WTC11 (cell line): ENCODE data around the gene ZNF747. TPM values are rescaled to one million over a fixed set of nuclear protein-coding genes. Genes with fewer than 3 reads are reported as not detected.

Source experiments
- CREM ChIP-seq: sonication (generic); formaldehyde crosslinking; IDR thresholded peaks from 2 replicates; pipeline ENCODE4 v1.8.1; 2022; ENCODE audit warnings: mild to moderate bottlenecking, missing genetic modification reagents, moderate library complexity
- ERG ChIP-seq: fragments of 250-450 bp; sonication (Bioruptor Pico); IDR thresholded peaks from 2 replicates; pipeline ENCODE4 v1.8.0; 2021; ENCODE audit warnings: mild to moderate bottlenecking
- ESRRA ChIP-seq: sonication (generic); formaldehyde crosslinking; IDR thresholded peaks from 2 replicates; pipeline ENCODE4 v1.8.1; 2022; ENCODE audit warnings: mild to moderate bottlenecking, missing genetic modification reagents, borderline replicate concordance
- FOXP1 ChIP-seq: sonication (generic); formaldehyde crosslinking; IDR thresholded peaks from 2 replicates; pipeline ENCODE4 v1.8.0; 2022; ENCODE audit warnings: missing genetic modification reagents, mild to moderate bottlenecking, moderate library complexity, borderline replicate concordance
- HMGXB4 ChIP-seq: sonication (generic); formaldehyde crosslinking; IDR thresholded peaks from 2 replicates; pipeline ENCODE4 v1.8.1; 2023; ENCODE audit warnings: mild to moderate bottlenecking, moderate library complexity, missing genetic modification reagents
- IRF2 ChIP-seq: sonication (generic); formaldehyde crosslinking; IDR thresholded peaks from 2 replicates; pipeline ENCODE4 v1.8.0; 2022; ENCODE audit warnings: low read depth, missing genetic modification reagents, borderline replicate concordance
- JAZF1 ChIP-seq: fragments of 250-450 bp; sonication (Bioruptor Pico); IDR thresholded peaks from 2 replicates; pipeline ENCODE4 v1.9.0; 2021; ENCODE audit warnings: moderate library complexity, mild to moderate bottlenecking, inconsistent platforms
- MXD4 ChIP-seq: fragments of 250-450 bp; sonication (Bioruptor Pico); IDR thresholded peaks from 2 replicates; pipeline ENCODE4 v1.8.0; 2021; ENCODE audit warnings: mild to moderate bottlenecking, moderate library complexity, borderline replicate concordance
- NFATC4 ChIP-seq: fragments of 250-450 bp; sonication (Bioruptor Pico); IDR thresholded peaks from 2 replicates; pipeline ENCODE4 v1.9.0; 2021; ENCODE audit warnings: mild to moderate bottlenecking
- NFE2L1 ChIP-seq: sonication (generic); formaldehyde crosslinking; IDR thresholded peaks from 2 replicates; pipeline ENCODE4 v1.8.1; 2023; ENCODE audit warnings: missing genetic modification reagents
- NFYB ChIP-seq: sonication (generic); formaldehyde crosslinking; conservative IDR thresholded peaks from 2 replicates; pipeline ENCODE4 v1.8.0; 2022; ENCODE audit warnings: low read depth, missing genetic modification reagents
- NR2C2 ChIP-seq: sonication (generic); formaldehyde crosslinking; IDR thresholded peaks from 2 replicates; pipeline ENCODE4 v1.8.0; 2022; ENCODE audit warnings: mild to moderate bottlenecking, missing genetic modification reagents
- NR3C1 ChIP-seq: sonication (generic); formaldehyde crosslinking; conservative IDR thresholded peaks from 2 replicates; pipeline ENCODE4 v1.8.1; 2023; ENCODE audit warnings: low read depth, mild to moderate bottlenecking, missing genetic modification reagents
- PRRX2 ChIP-seq: fragments of 250-450 bp; sonication (Bioruptor Pico); IDR thresholded peaks from 2 replicates; pipeline ENCODE4 v1.8.0; 2021; ENCODE audit warnings: mild to moderate bottlenecking
- RELA ChIP-seq: sonication (generic); formaldehyde crosslinking; IDR thresholded peaks from 2 replicates; pipeline ENCODE4 v1.8.1; 2022; ENCODE audit warnings: missing genetic modification reagents, mild to moderate bottlenecking, borderline replicate concordance
- SMAD3 ChIP-seq: sonication (generic); formaldehyde crosslinking; IDR thresholded peaks from 2 replicates; pipeline ENCODE4 v1.8.0; 2022; ENCODE audit warnings: missing genetic modification reagents, mild to moderate bottlenecking, borderline replicate concordance
- SP1 ChIP-seq: sonication (generic); formaldehyde crosslinking; conservative IDR thresholded peaks from 2 replicates; pipeline ENCODE4 v1.8.1; 2022; ENCODE audit warnings: missing genetic modification reagents
- ZBTB21 ChIP-seq: sonication (generic); formaldehyde crosslinking; IDR thresholded peaks from 2 replicates; pipeline ENCODE4 v1.8.1; 2023; ENCODE audit warnings: mild to moderate bottlenecking, missing genetic modification reagents, borderline replicate concordance
- ZNF423 ChIP-seq: fragments of 250-450 bp; sonication (Bioruptor Pico); IDR thresholded peaks from 2 replicates; pipeline ENCODE4 v2.1.2; 2022; ENCODE audit warnings: mild to moderate bottlenecking, moderate library complexity
- ZNF425 ChIP-seq: fragments of 250-450 bp; sonication (Bioruptor Pico); conservative IDR thresholded peaks from 2 replicates; pipeline ENCODE4 v1.9.0; 2021; ENCODE audit warnings: mild to moderate bottlenecking
- ZNF671 ChIP-seq: fragments of 250-450 bp; sonication (Bioruptor Pico); IDR thresholded peaks from 2 replicates; pipeline ENCODE4 v1.8.0; 2021; ENCODE audit warnings: mild to moderate bottlenecking
- total RNA-seq: library from RNA; stranded (reverse); gene quantifications from 3 replicates; pipeline ENCODE4 v1.2.3, GENCODE V29; 2021
- TF ChIP-seq, protein P1 (sequence below): sonication (generic); formaldehyde crosslinking; IDR thresholded peaks from 2 replicates; pipeline ENCODE4 v1.8.1; 2022; ENCODE audit warnings: mild to moderate bottlenecking, moderate library complexity, missing genetic modification reagents
- TF ChIP-seq, protein P2 (sequence below): fragments of 250-450 bp; sonication (Bioruptor Pico); IDR thresholded peaks from 2 replicates; pipeline ENCODE4 v1.9.0; 2021; ENCODE audit warnings: mild to moderate bottlenecking
- TF ChIP-seq, protein P3 (sequence below): fragments of 250-450 bp; sonication (Bioruptor Pico); IDR thresholded peaks from 2 replicates; pipeline ENCODE4 v2.1.2; 2022; ENCODE audit warnings: mild to moderate bottlenecking, moderate library complexity
- TF ChIP-seq, protein P4 (sequence below): sonication (generic); formaldehyde crosslinking; IDR thresholded peaks from 2 replicates; pipeline ENCODE4 v1.8.1; 2023; ENCODE audit warnings: mild to moderate bottlenecking, missing genetic modification reagents, moderate library complexity
- TF ChIP-seq, protein P5 (sequence below): sonication (generic); formaldehyde crosslinking; IDR thresholded peaks from 2 replicates; pipeline ENCODE4 v1.8.1; 2023; ENCODE audit warnings: mild to moderate bottlenecking, missing genetic modification reagents
- TF ChIP-seq, protein P6 (sequence below): sonication (generic); formaldehyde crosslinking; IDR thresholded peaks from 2 replicates; pipeline ENCODE4 v1.8.1; 2022; ENCODE audit warnings: missing genetic modification reagents, borderline replicate concordance

ZNF747 gene
- total RNA-seq, 1 experiment from 2014 or later: 11.3 TPM

DNA sequence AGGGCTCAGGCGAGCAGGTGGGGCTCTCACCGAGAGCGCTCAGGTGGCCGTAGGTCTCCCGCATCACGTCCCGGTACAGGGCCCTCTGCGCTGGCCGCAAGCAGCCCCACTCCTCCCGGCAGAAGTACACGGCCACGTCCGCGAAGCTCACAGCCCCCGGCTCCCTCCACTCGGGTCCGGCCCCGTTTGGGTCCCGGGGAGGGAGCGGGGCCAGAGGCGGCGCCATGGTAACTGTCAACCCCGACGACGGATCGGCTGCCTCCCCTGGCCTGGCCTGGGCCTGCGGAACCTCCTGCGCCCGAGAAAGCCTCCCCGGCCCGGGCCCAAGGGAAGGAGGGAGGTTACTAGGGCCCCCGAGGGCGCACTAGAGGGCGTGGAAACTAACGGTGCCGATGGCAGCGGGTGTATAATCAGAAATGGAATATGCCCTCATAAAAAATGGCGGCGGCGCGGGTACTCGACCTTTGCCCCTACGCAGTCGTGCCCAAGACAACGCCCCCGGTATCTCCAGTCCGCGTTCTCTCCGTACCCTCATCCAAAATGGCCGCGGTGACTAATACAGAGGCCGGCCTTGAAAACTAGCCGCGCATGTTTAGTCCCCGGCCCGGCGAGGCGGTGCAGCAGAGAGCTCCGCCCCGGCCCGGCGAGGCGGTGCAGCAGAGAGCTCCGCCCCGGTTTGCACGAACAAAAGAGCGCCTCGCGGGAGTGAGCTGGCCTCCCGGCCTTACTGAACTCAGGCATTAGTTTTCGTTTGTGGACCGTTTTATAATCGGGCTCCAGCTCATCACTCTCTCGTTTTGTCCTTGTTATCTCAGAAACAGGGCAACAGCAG lies 23.5 kb upstream of the ZNF747 start, which contains the start of gene ZNF764 (continued):
- TF ChIP-seq, protein P1, sequence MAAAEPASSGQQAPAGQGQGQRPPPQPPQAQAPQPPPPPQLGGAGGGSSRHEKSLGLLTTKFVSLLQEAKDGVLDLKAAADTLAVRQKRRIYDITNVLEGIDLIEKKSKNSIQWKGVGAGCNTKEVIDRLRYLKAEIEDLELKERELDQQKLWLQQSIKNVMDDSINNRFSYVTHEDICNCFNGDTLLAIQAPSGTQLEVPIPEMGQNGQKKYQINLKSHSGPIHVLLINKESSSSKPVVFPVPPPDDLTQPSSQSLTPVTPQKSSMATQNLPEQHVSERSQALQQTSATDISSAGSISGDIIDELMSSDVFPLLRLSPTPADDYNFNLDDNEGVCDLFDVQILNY (CRISPR knock-in tag): no peak; the same call in 1 of the 2 replicates
- no peak for TF ChIP-seq PRRX2 (CRISPR knock-in tag)
- no peak for TF ChIP-seq RELA (CRISPR knock-in tag)
- TF ChIP-seq, protein P2, sequence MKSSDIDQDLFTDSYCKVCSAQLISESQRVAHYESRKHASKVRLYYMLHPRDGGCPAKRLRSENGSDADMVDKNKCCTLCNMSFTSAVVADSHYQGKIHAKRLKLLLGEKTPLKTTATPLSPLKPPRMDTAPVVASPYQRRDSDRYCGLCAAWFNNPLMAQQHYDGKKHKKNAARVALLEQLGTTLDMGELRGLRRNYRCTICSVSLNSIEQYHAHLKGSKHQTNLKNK (CRISPR knock-in tag): no peak
- TF ChIP-seq FOXP1 (CRISPR knock-in tag): peak; percentile 68; the same call in 1 of the 2 replicates
- 0 out of 2 replicates have a peak, but pooled peaks have one; percentile 15 for TF ChIP-seq NR3C1 (CRISPR knock-in tag)
- TF ChIP-seq JAZF1: no peak
- TF ChIP-seq NFE2L1: no peak
- TF ChIP-seq ZBTB21 (CRISPR knock-in tag): no peak
- TF ChIP-seq ZNF425 (CRISPR knock-in tag): no peak
- TF ChIP-seq, protein P3, sequence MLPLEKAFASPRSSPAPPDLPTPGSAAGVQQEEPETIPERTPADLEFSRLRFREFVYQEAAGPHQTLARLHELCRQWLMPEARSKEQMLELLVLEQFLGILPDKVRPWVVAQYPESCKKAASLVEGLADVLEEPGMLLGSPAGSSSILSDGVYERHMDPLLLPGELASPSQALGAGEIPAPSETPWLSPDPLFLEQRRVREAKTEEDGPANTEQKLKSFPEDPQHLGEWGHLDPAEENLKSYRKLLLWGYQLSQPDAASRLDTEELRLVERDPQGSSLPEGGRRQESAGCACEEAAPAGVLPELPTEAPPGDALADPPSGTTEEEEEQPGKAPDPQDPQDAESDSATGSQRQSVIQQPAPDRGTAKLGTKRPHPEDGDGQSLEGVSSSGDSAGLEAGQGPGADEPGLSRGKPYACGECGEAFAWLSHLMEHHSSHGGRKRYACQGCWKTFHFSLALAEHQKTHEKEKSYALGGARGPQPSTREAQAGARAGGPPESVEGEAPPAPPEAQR: no peak
- TF ChIP-seq, protein P4, sequence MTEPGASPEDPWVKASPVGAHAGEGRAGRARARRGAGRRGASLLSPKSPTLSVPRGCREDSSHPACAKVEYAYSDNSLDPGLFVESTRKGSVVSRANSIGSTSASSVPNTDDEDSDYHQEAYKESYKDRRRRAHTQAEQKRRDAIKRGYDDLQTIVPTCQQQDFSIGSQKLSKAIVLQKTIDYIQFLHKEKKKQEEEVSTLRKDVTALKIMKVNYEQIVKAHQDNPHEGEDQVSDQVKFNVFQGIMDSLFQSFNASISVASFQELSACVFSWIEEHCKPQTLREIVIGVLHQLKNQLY (CRISPR knock-in tag): no peak
- peak; percentile 73; the same call in 1 of the 2 replicates for TF ChIP-seq CREM (CRISPR knock-in tag)
- no peak for TF ChIP-seq ERG (CRISPR knock-in tag)
- TF ChIP-seq, protein P5, sequence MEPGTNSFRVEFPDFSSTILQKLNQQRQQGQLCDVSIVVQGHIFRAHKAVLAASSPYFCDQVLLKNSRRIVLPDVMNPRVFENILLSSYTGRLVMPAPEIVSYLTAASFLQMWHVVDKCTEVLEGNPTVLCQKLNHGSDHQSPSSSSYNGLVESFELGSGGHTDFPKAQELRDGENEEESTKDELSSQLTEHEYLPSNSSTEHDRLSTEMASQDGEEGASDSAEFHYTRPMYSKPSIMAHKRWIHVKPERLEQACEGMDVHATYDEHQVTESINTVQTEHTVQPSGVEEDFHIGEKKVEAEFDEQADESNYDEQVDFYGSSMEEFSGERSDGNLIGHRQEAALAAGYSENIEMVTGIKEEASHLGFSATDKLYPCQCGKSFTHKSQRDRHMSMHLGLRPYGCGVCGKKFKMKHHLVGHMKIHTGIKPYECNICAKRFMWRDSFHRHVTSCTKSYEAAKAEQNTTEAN: no peak
- TF ChIP-seq SP1 (CRISPR knock-in tag): peak; percentile 80
- TF ChIP-seq HMGXB4 (CRISPR knock-in tag): peak; percentile 80
- TF ChIP-seq, protein P6, sequence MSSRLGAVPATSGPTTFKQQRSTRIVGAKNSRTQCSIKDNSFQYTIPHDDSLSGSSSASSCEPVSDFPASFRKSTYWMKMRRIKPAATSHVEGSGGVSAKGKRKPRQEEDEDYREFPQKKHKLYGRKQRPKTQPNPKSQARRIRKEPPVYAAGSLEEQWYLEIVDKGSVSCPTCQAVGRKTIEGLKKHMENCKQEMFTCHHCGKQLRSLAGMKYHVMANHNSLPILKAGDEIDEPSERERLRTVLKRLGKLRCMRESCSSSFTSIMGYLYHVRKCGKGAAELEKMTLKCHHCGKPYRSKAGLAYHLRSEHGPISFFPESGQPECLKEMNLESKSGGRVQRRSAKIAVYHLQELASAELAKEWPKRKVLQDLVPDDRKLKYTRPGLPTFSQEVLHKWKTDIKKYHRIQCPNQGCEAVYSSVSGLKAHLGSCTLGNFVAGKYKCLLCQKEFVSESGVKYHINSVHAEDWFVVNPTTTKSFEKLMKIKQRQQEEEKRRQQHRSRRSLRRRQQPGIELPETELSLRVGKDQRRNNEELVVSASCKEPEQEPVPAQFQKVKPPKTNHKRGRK (CRISPR knock-in tag): no peak
- TF ChIP-seq ZNF671 (CRISPR knock-in tag): no peak
- TF ChIP-seq MXD4 (CRISPR knock-in tag): no peak
- TF ChIP-seq ESRRA (CRISPR knock-in tag): no peak
- no peak for TF ChIP-seq NFYB (CRISPR knock-in tag)
- TF ChIP-seq SMAD3 (CRISPR knock-in tag): no peak
- no peak for TF ChIP-seq ZNF423 (CRISPR knock-in tag)
- TF ChIP-seq IRF2: no peak
- TF ChIP-seq NFATC4 (CRISPR knock-in tag): no peak
- TF ChIP-seq NR2C2: peak; percentile 91
